ENCODE measurements around the gene SRGAP2C.
A peak's percentile ranks its signal among the peaks of the same experiment; 100 is the strongest.
"Not testable (repeated sequence)": the region's sequence is repeated elsewhere in the genome, so short reads cannot be mapped to it uniquely, and the experiment has no call there.

The SRGAP2C gene

GRCh38 chr1:121280699-121281317, 96.0 kb downstream of the SRGAP2C start:
- H3K27me3 Mint-ChIP-seq, H3K36me3 Mint-ChIP-seq, ATAC-seq, H3K4me1 Mint-ChIP-seq, H3K27ac Mint-ChIP-seq, H3K4me3 Mint-ChIP-seq, H3K9me3 Mint-ChIP-seq: not testable (repeated sequence)

GRCh38 chr1:121281480-121281879, 96.7 kb downstream of the SRGAP2C start:
- not testable (repeated sequence) for H3K9me3 Mint-ChIP-seq, H3K27ac Mint-ChIP-seq, H3K27me3 Mint-ChIP-seq, H3K36me3 Mint-ChIP-seq, H3K4me1 Mint-ChIP-seq, H3K4me3 Mint-ChIP-seq, ATAC-seq

- not testable (repeated sequence) for H3K9me3 Mint-ChIP-seq, H3K27me3 Mint-ChIP-seq, H3K36me3 Mint-ChIP-seq, H3K4me3 Mint-ChIP-seq, H3K27ac Mint-ChIP-seq, ATAC-seq, H3K4me1 Mint-ChIP-seq
Measured at GRCh38 chr1:121283587-121284180, 98.9 kb downstream of the SRGAP2C start.

GRCh38 chr1:121292590-121292989, 107.8 kb downstream of the SRGAP2C start:
- H3K4me1 Mint-ChIP-seq, H3K27me3 Mint-ChIP-seq, H3K9me3 Mint-ChIP-seq, ATAC-seq, H3K27ac Mint-ChIP-seq, H3K36me3 Mint-ChIP-seq, H3K4me3 Mint-ChIP-seq: not testable (repeated sequence)

- ATAC-seq, H3K36me3 Mint-ChIP-seq, H3K27ac Mint-ChIP-seq, H3K4me1 Mint-ChIP-seq, H3K4me3 Mint-ChIP-seq, H3K9me3 Mint-ChIP-seq, H3K27me3 Mint-ChIP-seq: not testable (repeated sequence)
Measured at GRCh38 chr1:121293263-121294204, 108.8 kb downstream of the SRGAP2C start.

- H3K27ac Mint-ChIP-seq, H3K36me3 Mint-ChIP-seq, ATAC-seq, H3K4me1 Mint-ChIP-seq, H3K9me3 Mint-ChIP-seq, H3K27me3 Mint-ChIP-seq, H3K4me3 Mint-ChIP-seq: not testable (repeated sequence)
Measured at GRCh38 chr1:121294205-121294570, 109.4 kb downstream of the SRGAP2C start.

- ATAC-seq, H3K4me3 Mint-ChIP-seq, H3K27ac Mint-ChIP-seq, H3K36me3 Mint-ChIP-seq, H3K9me3 Mint-ChIP-seq, H3K4me1 Mint-ChIP-seq, H3K27me3 Mint-ChIP-seq: not testable (repeated sequence)
Measured at GRCh38 chr1:121296563-121296962, 111.8 kb downstream of the SRGAP2C start.

GRCh38 chr1:121298529-121298928, 113.8 kb downstream of the SRGAP2C start:
- not testable (repeated sequence) for ATAC-seq, H3K27ac Mint-ChIP-seq, H3K36me3 Mint-ChIP-seq, H3K4me3 Mint-ChIP-seq, H3K27me3 Mint-ChIP-seq, H3K9me3 Mint-ChIP-seq, H3K4me1 Mint-ChIP-seq

GRCh38 chr1:121299514-121300149, 114.9 kb downstream of the SRGAP2C start:
- peak; percentile 27 for ATAC-seq
- not testable (repeated sequence) for H3K4me1 Mint-ChIP-seq, H3K36me3 Mint-ChIP-seq, H3K9me3 Mint-ChIP-seq, H3K4me3 Mint-ChIP-seq, H3K27me3 Mint-ChIP-seq, H3K27ac Mint-ChIP-seq

- H3K4me1 Mint-ChIP-seq, H3K27ac Mint-ChIP-seq, H3K36me3 Mint-ChIP-seq, H3K27me3 Mint-ChIP-seq, H3K4me3 Mint-ChIP-seq, ATAC-seq, H3K9me3 Mint-ChIP-seq: not testable (repeated sequence)
Measured at GRCh38 chr1:121301876-121302275, 117.1 kb downstream of the SRGAP2C start.

GRCh38 chr1:121307759-121308158, 123.0 kb downstream of the SRGAP2C start:
- not testable (repeated sequence) for H3K36me3 Mint-ChIP-seq, H3K4me3 Mint-ChIP-seq, H3K27ac Mint-ChIP-seq, ATAC-seq, H3K9me3 Mint-ChIP-seq, H3K4me1 Mint-ChIP-seq, H3K27me3 Mint-ChIP-seq

GRCh38 chr1:121315509-121315908, 130.7 kb downstream of the SRGAP2C start:
- not testable (repeated sequence) for H3K4me1 Mint-ChIP-seq, H3K36me3 Mint-ChIP-seq, H3K27ac Mint-ChIP-seq, H3K9me3 Mint-ChIP-seq, H3K4me3 Mint-ChIP-seq, ATAC-seq, H3K27me3 Mint-ChIP-seq

- H3K9me3 Mint-ChIP-seq, ATAC-seq, H3K36me3 Mint-ChIP-seq: not testable (repeated sequence)
Measured at GRCh38 chr1:121316081-121316480, 131.3 kb downstream of the SRGAP2C start.

GRCh38 chr1:121317491-121318468, 133.0 kb downstream of the SRGAP2C start:
- H3K4me3 Mint-ChIP-seq, H3K36me3 Mint-ChIP-seq, H3K4me1 Mint-ChIP-seq, H3K27me3 Mint-ChIP-seq, ATAC-seq, H3K9me3 Mint-ChIP-seq, H3K27ac Mint-ChIP-seq: not testable (repeated sequence)

More at GRCh38 chr1:121316081-121316480, 131.3 kb downstream of the SRGAP2C start:
- H3K27ac Mint-ChIP-seq, H3K4me1 Mint-ChIP-seq, H3K4me3 Mint-ChIP-seq, H3K27me3 Mint-ChIP-seq: not testable (repeated sequence)

GRCh38 chr1:121318687-121319086, 133.9 kb downstream of the SRGAP2C start:
- not testable (repeated sequence) for H3K4me3 Mint-ChIP-seq, H3K9me3 Mint-ChIP-seq, H3K27me3 Mint-ChIP-seq, H3K4me1 Mint-ChIP-seq, ATAC-seq, H3K36me3 Mint-ChIP-seq, H3K27ac Mint-ChIP-seq
